ENCODE results near the gene C14orf119. TPM values are rescaled to one million over a fixed set of nuclear protein-coding genes. Genes with fewer than 3 reads are reported as not detected.

C14orf119 gene
- total and polyA plus RNA-seq, 9 of the 15 experiments (the other 6 are each of a cell fraction or from before 2014, with no cell fraction given): 36.7 to 251 (median 51.8) TPM

GRCh38 chr14:23071244-23071920 lies 23.9 kb upstream of the C14orf119 start (continued):
- TF ChIP-seq, protein P1, sequence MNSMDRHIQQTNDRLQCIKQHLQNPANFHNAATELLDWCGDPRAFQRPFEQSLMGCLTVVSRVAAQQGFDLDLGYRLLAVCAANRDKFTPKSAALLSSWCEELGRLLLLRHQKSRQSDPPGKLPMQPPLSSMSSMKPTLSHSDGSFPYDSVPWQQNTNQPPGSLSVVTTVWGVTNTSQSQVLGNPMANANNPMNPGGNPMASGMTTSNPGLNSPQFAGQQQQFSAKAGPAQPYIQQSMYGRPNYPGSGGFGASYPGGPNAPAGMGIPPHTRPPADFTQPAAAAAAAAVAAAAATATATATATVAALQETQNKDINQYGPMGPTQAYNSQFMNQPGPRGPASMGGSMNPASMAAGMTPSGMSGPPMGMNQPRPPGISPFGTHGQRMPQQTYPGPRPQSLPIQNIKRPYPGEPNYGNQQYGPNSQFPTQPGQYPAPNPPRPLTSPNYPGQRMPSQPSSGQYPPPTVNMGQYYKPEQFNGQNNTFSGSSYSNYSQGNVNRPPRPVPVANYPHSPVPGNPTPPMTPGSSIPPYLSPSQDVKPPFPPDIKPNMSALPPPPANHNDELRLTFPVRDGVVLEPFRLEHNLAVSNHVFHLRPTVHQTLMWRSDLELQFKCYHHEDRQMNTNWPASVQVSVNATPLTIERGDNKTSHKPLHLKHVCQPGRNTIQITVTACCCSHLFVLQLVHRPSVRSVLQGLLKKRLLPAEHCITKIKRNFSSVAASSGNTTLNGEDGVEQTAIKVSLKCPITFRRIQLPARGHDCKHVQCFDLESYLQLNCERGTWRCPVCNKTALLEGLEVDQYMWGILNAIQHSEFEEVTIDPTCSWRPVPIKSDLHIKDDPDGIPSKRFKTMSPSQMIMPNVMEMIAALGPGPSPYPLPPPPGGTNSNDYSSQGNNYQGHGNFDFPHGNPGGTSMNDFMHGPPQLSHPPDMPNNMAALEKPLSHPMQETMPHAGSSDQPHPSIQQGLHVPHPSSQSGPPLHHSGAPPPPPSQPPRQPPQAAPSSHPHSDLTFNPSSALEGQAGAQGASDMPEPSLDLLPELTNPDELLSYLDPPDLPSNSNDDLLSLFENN (IDR thresholded peaks at IDR 0.05; ENCODE audit: low read depth in 2 of 2, low read length in 2 of 2): peak in 1 of 2 experiments; percentile 51; a peak in 1 of 4 replicates
- TF ChIP-seq ARID2 (IDR thresholded peaks at IDR 0.05): no peak
- no peak for TF ChIP-seq NCOA2 (IDR thresholded peaks at IDR 0.05; ENCODE audit: partially characterized antibody in 2 of 2)
- no peak for TF ChIP-seq SMARCA4 (IDR thresholded peaks at IDR 0.05)
- TF ChIP-seq HMG20B (CRISPR knock-in tag; IDR thresholded peaks at IDR 0.05): no peak
- TF ChIP-seq ZBTB8A (IDR thresholded peaks at IDR 0.05; ENCODE audit: partially characterized antibody): no peak
- TF ChIP-seq YY1 (IDR thresholded peaks at IDR 0.05; ENCODE audit: borderline replicate concordance in 1 of 3, control insufficient read depth in 1 of 3, extremely low read depth in 1 of 3, insufficient read depth in 3 of 3, insufficient read length in 1 of 3, insufficient replicate concordance in 2 of 3, low read depth in 1 of 3, low read length in 2 of 3): peak; percentile 81 to 99 (median 92)
- no peak for TF ChIP-seq ZFP1 (CRISPR knock-in tag; IDR thresholded peaks at IDR 0.05)
- TF ChIP-seq ZNF444 (CRISPR knock-in tag; IDR thresholded peaks at IDR 0.05): peak; percentile 93
- TF ChIP-seq BRCA1 (IDR thresholded peaks at IDR 0.05): no peak
- no peak for TF ChIP-seq BRCA1 (CRISPR knock-in tag; IDR thresholded peaks at IDR 0.05)
- TF ChIP-seq ZNF124 (CRISPR knock-in tag; IDR thresholded peaks at IDR 0.05): no peak
- no peak for TF ChIP-seq IFI16 (CRISPR knock-in tag; IDR thresholded peaks at IDR 0.05)
- peak; percentile 49 for TF ChIP-seq HMGN3 (IDR thresholded peaks at IDR 0.05; ENCODE audit: borderline replicate concordance, extremely low read depth, insufficient read length, low read depth, low read length)
- TF ChIP-seq L3MBTL2 (IDR thresholded peaks at IDR 0.05): no peak
- TF ChIP-seq ZKSCAN1 (IDR thresholded peaks at IDR 0.05; ENCODE audit: low read depth, low read length): no peak
- TF ChIP-seq IRF1 (CRISPR knock-in tag; IDR thresholded peaks at IDR 0.05; ENCODE audit: borderline replicate concordance): no peak
- TF ChIP-seq ZNF589 (CRISPR knock-in tag; IDR thresholded peaks at IDR 0.05; ENCODE audit: low read depth): peak; percentile 55

All from K562 (cell line).